Measurements from ENCODE around the gene NFAM1.

The NFAM1 gene, protein sequence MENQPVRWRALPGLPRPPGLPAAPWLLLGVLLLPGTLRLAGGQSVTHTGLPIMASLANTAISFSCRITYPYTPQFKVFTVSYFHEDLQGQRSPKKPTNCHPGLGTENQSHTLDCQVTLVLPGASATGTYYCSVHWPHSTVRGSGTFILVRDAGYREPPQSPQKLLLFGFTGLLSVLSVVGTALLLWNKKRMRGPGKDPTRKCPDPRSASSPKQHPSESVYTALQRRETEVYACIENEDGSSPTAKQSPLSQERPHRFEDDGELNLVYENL

DNA sequence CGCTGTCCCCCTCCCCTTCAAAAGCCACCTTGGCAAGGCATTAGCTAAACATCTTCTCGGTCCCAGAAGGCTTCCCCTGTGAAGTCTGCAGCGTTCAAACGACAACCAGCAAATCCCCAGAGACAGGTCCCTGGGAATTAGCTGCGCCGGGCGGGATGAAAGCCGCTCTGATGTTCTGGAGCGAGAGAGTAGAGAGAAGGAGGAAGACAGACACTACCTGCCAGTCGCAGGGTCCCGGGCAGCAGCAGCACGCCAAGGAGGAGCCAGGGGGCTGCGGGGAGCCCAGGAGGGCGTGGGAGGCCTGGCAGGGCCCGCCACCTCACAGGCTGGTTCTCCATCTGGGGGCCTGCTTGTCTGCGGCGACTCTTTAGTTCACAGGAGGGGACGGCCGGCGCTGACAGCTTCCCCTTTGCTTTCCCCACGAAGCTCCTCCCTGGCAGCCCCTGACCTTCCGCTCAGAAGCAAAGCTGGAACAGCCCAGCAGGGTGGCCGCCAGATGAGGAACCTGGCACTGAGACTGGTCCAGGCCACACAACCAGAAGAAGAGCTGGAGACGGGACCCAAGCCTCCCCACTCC lies at the start of gene NFAM1:
TSS of gene NFAM1 (minus strand) at position 384 of the 577 bp plus-strand sequence. CDS start at position 338, 46 bp downstream.
- in situ Hi-C loops (cut with MboI; ENCODE audit: low sequenced_read_pairs), result loop anchor here (10.0 kb wide), 1 partner anchor 57 kb away; no protein-coding TSS in a partner anchor

DNA sequence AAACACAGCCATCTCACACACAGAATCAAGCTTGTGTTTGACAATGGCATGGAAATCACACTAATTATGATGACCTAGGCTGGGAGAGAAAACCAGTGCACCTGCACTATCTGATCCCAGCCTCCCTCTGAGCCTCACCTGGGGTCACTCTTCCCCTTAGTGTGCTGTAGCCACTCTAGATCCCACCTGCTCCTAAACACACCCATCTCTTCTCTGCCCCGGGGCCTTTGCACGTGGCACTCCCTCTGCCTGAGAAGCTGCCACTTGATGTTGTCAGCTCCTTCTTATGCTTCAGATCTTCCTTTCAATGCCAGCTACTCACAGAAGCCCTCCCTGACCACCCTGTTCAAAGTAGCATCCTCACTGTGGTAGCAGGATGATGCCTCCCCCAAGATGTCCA lies 42.9 kb upstream of the NFAM1 start:
- in situ Hi-C loops (cut with MboI; ENCODE audit: low sequenced_read_pairs), result no loop called here

- in situ Hi-C loops (cut with MboI; ENCODE audit: low sequenced_read_pairs), result loop anchor here (25.0 kb wide), 1 partner anchor 511 kb away; the partner anchor contains the start of genes SEPTIN3 and SMIM45
Measured at GRCh38 chr22:42473484-42474193, 41.4 kb upstream of the NFAM1 start.

DNA sequence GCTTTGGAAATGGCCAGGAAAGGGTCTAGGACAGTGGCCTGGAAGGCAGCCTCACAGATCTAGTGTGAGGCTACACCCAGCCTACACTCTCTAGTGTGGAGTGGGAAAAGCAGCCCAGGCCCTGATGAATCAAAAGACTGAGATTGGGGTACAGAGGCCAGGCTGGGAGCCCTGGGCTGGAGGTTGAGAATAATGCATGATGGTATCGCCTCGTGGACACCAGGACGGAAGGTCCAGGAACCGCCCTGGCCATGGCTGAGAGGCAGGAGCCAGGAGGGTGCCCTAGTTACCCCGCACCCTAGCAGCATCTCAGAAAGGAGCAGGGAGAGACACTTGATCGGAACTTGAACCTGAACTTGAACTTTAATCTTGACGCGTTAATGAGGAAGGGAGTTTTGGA lies 40.5 kb upstream of the NFAM1 start:
- in situ Hi-C loops (cut with MboI; ENCODE audit: low sequenced_read_pairs), result loop anchor here (25.0 kb wide), 1 partner anchor 510 kb away; the partner anchor contains the start of genes SEPTIN3 and SMIM45

DNA sequence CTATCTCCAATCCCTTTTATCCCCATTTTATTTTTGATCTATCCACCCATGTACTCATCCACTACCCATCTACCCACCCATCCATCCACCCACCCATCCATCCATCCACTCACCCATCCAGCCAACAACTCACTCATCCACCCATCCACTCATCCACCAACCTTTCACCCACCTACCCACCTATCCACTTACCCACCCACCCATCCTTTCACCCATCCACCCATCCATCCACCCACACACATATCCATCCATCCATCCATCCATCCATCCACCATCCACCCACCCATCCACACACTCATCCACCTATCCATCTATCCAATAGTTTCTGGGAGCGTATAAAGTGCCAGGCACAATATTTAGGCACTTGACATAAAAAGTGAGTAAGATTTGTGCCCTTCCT lies 39.2 kb upstream of the NFAM1 start:
- in situ Hi-C loops (cut with MboI; ENCODE audit: low sequenced_read_pairs), result loop anchor here (25.0 kb wide), 1 partner anchor 509 kb away; the partner anchor contains the start of genes SEPTIN3 and SMIM45

DNA sequence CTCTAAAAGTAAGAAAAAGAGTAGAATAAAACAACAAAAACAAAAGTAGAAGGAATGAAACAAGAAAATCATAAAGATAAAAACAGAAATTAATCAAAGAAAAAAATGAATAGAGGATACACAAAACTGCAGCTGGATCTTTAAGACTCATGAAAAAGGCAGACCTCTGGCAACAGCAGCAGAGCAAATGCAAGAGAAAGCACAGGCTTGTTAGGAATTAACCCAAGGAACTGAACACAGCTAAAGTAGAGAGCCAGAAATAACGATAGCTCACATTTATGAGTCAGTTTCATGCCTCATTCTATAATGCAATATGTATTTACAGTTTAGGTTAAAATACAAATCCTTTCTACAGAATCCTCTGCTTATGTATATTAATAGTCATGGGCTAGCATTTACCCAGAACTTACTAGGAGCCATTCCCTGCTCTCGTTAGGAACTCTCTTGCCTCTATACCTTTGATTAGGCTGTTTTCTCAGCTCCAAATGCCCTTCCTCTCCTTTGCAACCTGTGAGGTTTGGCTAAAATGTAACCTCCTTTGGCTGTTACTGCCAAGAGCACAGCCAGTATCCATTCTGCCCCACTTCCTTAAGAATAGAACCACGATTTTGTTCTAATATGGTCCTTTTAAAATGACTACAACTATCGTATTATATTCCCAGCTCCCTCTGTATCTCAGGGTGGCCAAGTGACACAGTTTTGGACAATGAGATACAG lies 38.3 kb upstream of the NFAM1 start:
- in situ Hi-C loops (cut with MboI; ENCODE audit: low sequenced_read_pairs), result loop anchor here (25.0 kb wide), 1 partner anchor 508 kb away; the partner anchor contains the start of genes SEPTIN3 and SMIM45

GRCh38 chr22:42468841-42469240 lies 36.6 kb upstream of the NFAM1 start:
- in situ Hi-C loops (cut with MboI; ENCODE audit: low sequenced_read_pairs), result loop anchor here (25.0 kb wide), 1 partner anchor 507 kb away; the partner anchor contains the start of genes SEPTIN3 and SMIM45

GRCh38 chr22:42462016-42462415 lies 29.8 kb upstream of the NFAM1 start:
- in situ Hi-C loops (cut with MboI; ENCODE audit: low sequenced_read_pairs), result loop anchor here (25.0 kb wide), 1 partner anchor 500 kb away; the partner anchor contains the start of genes SEPTIN3 and SMIM45

- in situ Hi-C loops (cut with MboI; ENCODE audit: low sequenced_read_pairs), result loop anchor here (25.0 kb wide), 1 partner anchor 499 kb away; the partner anchor contains the start of genes SEPTIN3 and SMIM45
Measured at GRCh38 chr22:42461511-42461910, 29.3 kb upstream of the NFAM1 start.

DNA sequence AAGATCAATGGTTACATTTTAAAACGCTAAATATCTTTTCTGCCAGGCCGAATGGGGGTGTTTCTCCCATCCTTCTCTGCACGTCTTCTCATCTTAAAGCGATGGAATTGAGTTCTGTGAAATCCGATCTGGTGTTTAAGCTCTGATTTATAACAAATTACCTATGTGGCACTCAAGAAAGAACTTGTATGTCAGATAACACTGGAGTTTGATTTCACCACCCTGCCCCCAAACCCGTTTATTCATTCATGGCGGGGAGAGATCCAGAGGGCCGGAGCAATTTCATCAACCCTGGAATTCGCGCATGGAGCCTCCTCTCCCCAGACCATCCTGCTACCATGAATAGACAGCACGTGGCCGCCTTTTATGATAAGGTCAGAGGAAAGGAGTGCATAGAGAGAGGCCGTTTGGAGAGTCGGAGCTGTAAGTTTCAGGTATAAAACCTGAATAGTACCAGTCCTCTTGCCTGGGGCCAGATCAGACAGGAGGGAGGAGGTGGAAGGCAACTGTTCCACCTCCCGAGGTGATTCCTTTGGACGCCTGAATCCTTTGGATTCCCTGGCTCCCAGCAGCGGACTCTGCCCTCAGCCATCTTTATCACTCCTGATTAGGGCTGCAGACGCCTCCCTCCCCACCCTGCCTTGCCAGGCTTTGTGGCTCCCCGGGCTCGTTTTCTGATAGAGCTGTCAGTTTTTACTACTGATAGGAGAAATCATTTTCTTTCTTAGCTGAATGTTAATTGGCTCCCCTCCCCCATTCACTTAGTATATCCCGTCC lies 27.3 kb upstream of the NFAM1 start:
- in situ Hi-C loops (cut with MboI; ENCODE audit: low sequenced_read_pairs), result loop anchor here (25.0 kb wide), 1 partner anchor 497 kb away; the partner anchor contains the start of genes SEPTIN3 and SMIM45

- in situ Hi-C loops (cut with MboI; ENCODE audit: low sequenced_read_pairs), result loop anchor here (25.0 kb wide), 1 partner anchor 491 kb away; the partner anchor contains the start of genes SEPTIN3 and SMIM45
Measured at GRCh38 chr22:42452916-42453315, 20.7 kb upstream of the NFAM1 start.

DNA sequence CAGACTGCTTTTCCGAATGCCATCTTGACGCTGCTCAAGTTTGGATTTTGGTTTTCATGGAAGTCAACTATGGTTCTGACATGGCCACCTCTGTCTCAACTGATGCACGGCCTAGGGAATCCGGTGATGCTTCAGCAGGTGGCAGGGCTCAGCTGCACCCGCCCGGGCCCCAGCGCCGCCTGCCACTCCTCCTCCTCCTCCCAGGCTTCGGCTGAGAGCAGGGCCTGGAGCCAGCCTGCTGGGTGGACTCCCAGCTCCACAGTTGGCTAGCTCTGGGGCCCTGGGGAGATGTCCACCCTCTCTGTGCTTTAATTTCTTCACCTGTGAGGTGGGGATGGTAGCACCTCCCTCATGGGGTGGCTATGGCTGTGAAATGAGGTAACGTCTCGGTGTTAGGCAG lies 20.3 kb upstream of the NFAM1 start:
- in situ Hi-C loops (cut with MboI; ENCODE audit: low sequenced_read_pairs), result loop anchor here (25.0 kb wide), 1 partner anchor 490 kb away; the partner anchor contains the start of genes SEPTIN3 and SMIM45

- in situ Hi-C loops (cut with MboI; ENCODE audit: low sequenced_read_pairs), result loop anchor here (25.0 kb wide), 1 partner anchor 489 kb away; the partner anchor contains the start of genes SEPTIN3 and SMIM45
Measured at GRCh38 chr22:42451499-42452145, 19.4 kb upstream of the NFAM1 start.

DNA sequence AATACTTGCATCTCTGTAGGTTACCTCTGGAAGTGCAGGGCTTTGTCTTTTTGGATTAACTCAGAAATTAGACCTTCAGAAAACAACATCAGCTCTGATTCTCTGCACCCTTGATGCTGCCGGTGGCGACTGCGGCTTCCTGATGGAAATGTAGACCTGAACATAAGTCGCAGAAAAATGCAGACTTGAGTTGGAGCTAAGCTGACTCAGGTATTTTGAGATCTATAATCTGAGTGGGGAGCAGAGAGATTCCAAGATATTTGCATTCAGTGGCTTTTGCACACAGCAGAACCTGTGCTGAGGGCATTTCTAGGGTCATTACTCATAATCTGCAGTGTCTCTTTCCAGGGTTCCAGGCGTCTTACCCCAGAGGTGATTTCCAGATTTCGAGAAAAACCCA lies 18.7 kb upstream of the NFAM1 start:
- in situ Hi-C loops (cut with MboI; ENCODE audit: low sequenced_read_pairs), result loop anchor here (25.0 kb wide), 1 partner anchor 489 kb away; the partner anchor contains the start of genes SEPTIN3 and SMIM45

DNA sequence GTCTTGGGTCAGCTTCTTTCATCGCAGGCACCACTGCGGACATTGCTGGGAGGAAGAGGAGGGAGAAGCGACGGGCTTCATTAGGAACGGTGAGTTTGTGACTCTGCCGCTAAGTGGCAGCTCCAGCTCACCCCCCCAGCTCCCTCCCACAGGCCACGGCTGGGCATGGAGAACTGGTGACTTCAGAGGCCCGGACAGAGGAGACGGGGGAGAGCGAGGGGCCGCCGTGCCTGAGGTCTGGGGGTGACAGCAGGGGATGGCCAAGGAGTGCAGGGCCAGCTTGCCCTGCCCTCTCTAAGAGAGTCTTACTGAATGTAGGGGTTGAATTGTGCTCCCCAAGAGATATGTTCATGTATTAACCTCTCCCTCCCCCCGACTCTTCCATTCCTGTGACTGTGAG lies 13.9 kb upstream of the NFAM1 start:
- in situ Hi-C loops (cut with MboI; ENCODE audit: low sequenced_read_pairs), result no loop called here

DNA sequence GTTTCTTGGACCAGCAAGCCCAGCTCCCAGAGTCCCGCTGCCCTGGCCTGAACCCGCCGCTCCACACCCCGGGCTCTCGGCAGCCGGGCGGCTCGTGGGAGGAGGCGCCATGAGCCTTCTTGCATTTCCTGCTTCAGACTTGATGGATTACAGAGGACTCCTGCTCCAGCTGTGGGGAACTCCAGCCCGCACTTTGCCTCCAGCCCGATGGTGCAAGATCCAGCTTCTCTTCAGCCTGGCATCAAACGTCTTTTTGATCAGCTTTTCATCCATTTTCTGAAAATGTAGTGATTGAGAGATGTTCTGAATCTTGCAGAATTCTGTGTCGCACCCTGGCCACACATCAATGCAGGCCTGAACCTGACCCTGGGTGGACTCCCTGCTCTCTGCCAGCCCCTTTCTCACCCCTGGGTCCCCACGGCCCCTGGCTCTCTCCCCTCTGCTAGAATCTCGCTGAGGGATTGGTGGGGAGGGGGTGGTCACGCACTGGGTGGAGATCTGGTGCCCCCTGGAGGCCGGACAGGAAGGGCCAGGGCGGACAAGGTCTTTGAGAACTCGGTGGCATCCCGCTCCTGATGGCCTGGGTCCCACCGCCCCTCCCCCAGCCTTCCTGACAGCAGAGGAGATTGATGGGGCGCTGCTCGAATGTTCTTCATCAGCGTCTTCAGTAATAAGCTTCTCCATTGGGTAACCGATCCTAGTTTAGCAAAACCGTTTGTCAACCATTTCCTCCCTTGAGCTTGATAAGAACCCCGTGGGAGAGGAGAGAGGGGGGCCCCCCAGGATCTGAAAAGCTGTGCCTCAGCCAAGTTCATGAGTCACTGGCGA lies 12.1 kb upstream of the NFAM1 start:
- in situ Hi-C loops (cut with MboI; ENCODE audit: low sequenced_read_pairs), result no loop called here

DNA sequence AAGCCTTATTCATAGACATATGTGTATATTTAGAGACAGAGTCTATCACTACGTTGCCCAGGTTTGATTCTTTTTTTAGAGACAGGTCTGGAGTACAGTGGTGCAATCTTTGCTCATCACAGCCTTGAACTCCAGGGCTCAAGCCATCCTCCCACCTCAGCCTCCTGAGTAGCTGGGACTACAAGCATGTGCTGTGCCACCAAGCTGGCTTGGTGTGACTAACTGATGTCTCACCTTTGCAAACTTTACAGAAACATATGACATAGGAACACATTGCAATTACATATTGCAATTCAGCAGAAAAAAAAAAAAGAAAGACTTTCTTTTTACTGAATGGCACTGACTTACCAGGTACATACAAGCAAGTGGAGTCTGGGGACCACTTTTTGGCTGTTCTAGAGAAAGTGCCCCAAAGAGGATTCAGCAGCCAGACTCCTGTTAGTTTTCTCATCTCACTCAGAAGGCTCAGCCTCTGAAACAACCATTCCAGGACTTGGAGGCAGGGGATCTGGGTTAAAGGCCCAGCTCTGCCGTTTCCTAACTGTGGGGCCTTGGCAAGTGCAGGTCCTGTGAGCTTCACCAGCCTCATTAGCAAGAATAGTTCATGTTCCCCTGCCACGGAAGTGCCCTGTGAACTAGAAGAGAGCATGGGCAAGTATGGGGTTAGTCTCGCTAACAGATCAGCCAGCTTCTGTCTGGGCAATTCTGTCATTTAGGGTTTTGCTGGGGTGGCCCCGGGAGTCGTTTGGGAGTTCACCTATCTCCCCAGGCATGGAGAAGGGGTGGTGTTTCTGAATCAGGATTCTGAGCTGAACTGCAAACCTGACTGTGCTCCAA lies 11.3 kb upstream of the NFAM1 start:
- in situ Hi-C loops (cut with MboI; ENCODE audit: low sequenced_read_pairs), result no loop called here
